Dendritic cell treated with granulocyte-macrophage colony-stimulating factor and Interleukin-4, amounts not matched to agents 40 ng/mL and 50 ng/mL, for 4 days (primary cell): ENCODE results near the gene RSPH1.

Source experiments
- H3K27ac Mint-ChIP-seq: one replicate; pipeline ENCODE4 v1.8.0; 2022; ENCODE audit warnings: mild to moderate bottlenecking, mixed read lengths
- H3K27me3 Mint-ChIP-seq: one replicate; pipeline ENCODE4 v1.8.0; 2022; ENCODE audit warnings: mild to moderate bottlenecking, mixed read lengths
- H3K36me3 Mint-ChIP-seq: one replicate; pipeline ENCODE4 v1.8.0; 2022; ENCODE audit warnings: low read depth, mixed read lengths
- H3K4me1 Mint-ChIP-seq: one replicate; pipeline ENCODE4 v1.8.0; 2022; ENCODE audit warnings: low read depth, mixed read lengths
- H3K4me3 Mint-ChIP-seq: one replicate; pipeline ENCODE4 v1.8.0; 2022; ENCODE audit warnings: mild to moderate bottlenecking, moderate library complexity, mixed read lengths
- H3K9me3 Mint-ChIP-seq: one replicate; pipeline ENCODE4 v1.8.0; 2022; ENCODE audit warnings: mixed read lengths
- intact Hi-C: fragments of 100-400 bp; cut with micrococcal nuclease; formaldehyde crosslinking; loops from one replicate; pipeline ENCODE4 v1.15.0; 2022

Gene RSPH1

DNA sequence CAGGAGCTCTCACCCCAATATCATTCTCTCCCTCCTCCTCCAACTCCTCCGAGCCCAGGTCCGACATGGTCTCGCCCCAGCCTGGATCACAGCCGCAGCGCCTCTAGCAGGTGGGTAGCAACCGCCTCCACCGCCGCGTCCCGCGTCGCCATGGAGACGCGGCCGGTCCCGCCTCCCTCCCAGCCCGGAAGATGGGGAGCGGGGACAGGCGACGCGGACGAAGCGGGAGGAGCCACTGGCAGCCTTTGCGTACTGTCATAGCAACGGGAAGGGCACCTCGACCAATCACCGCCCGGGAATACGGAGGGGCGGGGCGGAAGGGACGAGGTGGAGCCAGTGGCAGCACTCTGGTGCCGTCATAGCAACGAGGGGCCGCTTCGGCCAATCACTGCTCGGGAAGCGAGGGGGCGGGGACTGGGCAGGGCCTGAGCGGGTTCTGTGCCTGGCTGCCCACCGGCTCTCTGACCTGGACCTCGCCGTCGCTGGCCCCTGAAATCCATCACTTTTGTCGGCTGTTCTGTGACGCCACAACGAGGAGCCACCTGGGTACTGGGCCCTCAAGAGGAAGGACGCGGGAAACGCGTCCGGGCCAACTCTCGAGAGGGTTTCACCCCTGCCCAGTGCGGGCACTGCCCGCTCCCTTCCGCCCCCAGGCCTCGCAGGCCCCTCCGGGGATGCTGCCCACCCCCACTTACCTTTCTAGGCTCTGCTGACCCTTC is at the start of gene RSPH1:
Gene RSPH1 (minus strand): TSS at position 105 of the 719 bp plus-strand sequence. CDS start 38 bp downstream, at position 67.
- peaks cover 16% of the 10 kb centered on the region for H3K4me1 Mint-ChIP-seq
- H3K36me3 Mint-ChIP-seq = peaks cover 10% of the 10 kb centered on the region
- intact Hi-C loops = no loop called here
- no peaks in the 10 kb centered on the region for H3K9me3 Mint-ChIP-seq
- peaks cover 9% of the 10 kb centered on the region for H3K27me3 Mint-ChIP-seq
- H3K27ac Mint-ChIP-seq = peak within 1 kb of the TSS; percentile 82
- peak within 1 kb of the TSS; percentile 97 for H3K4me3 Mint-ChIP-seq

- no peak overlapping the region for H3K4me3 Mint-ChIP-seq
- H3K27me3 Mint-ChIP-seq = no peaks in the 10 kb centered on the region
- H3K27ac Mint-ChIP-seq = no peak overlapping the region
- intact Hi-C loops = no loop called here
- H3K36me3 Mint-ChIP-seq = peaks cover 97% of the 10 kb centered on the region
- no peaks in the 10 kb centered on the region for H3K4me1 Mint-ChIP-seq
- no peaks in the 10 kb centered on the region for H3K9me3 Mint-ChIP-seq
Measured at GRCh38 chr21:42545745-42546144, 49.7 kb upstream of the RSPH1 start.

- Mint-ChIP-seq H3K27me3 (no peaks in the 10 kb centered on the region), H3K4me1 (no peaks in the 10 kb centered on the region)
Measured at GRCh38 chr21:42545317-42545716, 49.3 kb upstream of the RSPH1 start.

DNA sequence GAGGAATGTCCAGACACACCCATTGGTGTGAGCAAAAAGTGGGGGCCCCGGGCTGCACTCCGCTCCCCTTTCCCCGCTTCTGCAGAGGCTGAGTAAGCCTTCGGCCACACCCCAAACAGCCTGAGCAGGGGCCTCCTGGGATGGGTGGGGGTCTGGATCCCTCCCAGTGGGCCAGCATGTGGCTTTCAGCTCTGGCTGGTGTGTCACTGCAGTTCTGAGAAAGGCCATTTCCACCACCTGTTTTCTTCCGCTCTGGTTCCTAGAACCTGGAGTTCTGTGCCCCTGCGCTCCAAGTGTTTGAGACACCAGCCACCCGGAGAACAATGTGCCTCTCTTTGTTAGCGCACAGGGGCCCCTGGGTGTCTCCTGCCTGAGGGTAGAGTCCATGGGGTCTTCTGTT is 48.5 kb upstream of the RSPH1 start:
- no peaks in the 10 kb centered on the region for H3K9me3 Mint-ChIP-seq
- peaks cover 96% of the 10 kb centered on the region for H3K36me3 Mint-ChIP-seq
- H3K27ac Mint-ChIP-seq = no peak overlapping the region
- no peaks in the 10 kb centered on the region for H3K27me3 Mint-ChIP-seq
- H3K4me1 Mint-ChIP-seq = no peaks in the 10 kb centered on the region
- intact Hi-C loops = no loop called here
- H3K4me3 Mint-ChIP-seq = no peak overlapping the region

More at GRCh38 chr21:42545317-42545716, 49.3 kb upstream of the RSPH1 start:
- no peak overlapping the region for H3K4me3 Mint-ChIP-seq
- H3K27ac Mint-ChIP-seq = no peak overlapping the region
- H3K36me3 Mint-ChIP-seq = peaks cover 96% of the 10 kb centered on the region
- intact Hi-C loops = no loop called here
- H3K9me3 Mint-ChIP-seq = no peaks in the 10 kb centered on the region

GRCh38 chr21:42543106-42543847 is 47.3 kb upstream of the RSPH1 start:
- Mint-ChIP-seq H3K27ac (no peak overlapping the region), H3K27me3 (no peaks in the 10 kb centered on the region), H3K36me3 (peaks cover 91% of the 10 kb centered on the region)

GRCh38 chr21:42542596-42542995 is 46.6 kb upstream of the RSPH1 start:
- Mint-ChIP-seq H3K9me3 (no peaks in the 10 kb centered on the region), H3K27me3 (no peaks in the 10 kb centered on the region), H3K4me1 (no peaks in the 10 kb centered on the region), H3K27ac (no peak overlapping the region), H3K4me3 (no peak overlapping the region), H3K36me3 (peaks cover 90% of the 10 kb centered on the region)
- intact Hi-C loops = no loop called here

More at GRCh38 chr21:42543106-42543847, 47.3 kb upstream of the RSPH1 start:
- Mint-ChIP-seq H3K9me3 (no peaks in the 10 kb centered on the region), H3K4me1 (no peaks in the 10 kb centered on the region), H3K4me3 (no peak overlapping the region)
- intact Hi-C loops = no loop called here

DNA sequence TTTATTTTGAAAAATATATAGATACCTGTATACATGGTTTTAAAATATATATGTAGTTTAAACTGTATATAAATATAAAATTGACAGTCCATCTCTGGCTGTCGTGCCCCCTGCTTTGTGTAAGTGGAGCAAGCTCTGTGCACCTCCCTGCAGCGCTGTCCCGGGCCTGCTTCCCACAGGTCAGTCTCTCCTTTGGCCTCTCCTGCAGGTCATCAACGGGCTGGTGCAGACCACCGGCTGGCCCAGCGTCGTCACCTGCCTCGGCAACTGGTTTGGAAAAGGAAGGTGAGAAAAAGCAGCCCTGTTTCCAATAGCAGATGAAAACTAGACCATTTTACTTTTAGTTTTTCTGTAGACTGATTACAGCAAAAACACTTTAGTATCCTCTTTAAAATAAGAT is 46.2 kb upstream of the RSPH1 start:
- intact Hi-C loops = no loop called here
- no peaks in the 10 kb centered on the region for H3K4me1 Mint-ChIP-seq
- H3K27me3 Mint-ChIP-seq = no peaks in the 10 kb centered on the region
- no peak overlapping the region for H3K4me3 Mint-ChIP-seq
- peaks cover 86% of the 10 kb centered on the region for H3K36me3 Mint-ChIP-seq
- H3K27ac Mint-ChIP-seq = no peak overlapping the region
- no peaks in the 10 kb centered on the region for H3K9me3 Mint-ChIP-seq

DNA sequence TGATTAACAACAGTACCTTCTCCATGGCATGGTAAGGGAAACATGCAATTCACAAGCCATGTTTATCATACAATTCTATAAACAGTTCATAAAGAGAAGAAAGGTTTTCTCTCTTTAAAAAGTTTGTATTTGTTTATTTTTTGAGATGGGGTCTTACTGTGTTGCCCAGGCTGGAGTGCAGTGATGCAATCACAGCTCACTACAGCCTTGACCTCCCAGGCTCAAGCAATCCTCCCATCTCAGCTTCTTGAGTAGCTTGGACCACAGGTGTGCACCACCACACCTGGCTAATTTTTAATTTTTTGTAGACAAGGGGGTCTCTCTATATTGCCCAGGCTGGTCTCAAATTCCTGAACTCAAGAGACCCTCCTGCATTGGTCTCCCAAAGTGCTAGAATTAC is 45.6 kb upstream of the RSPH1 start:
- H3K36me3 Mint-ChIP-seq = peaks cover 84% of the 10 kb centered on the region
- intact Hi-C loops = no loop called here
- H3K4me1 Mint-ChIP-seq = no peaks in the 10 kb centered on the region
- no peaks in the 10 kb centered on the region for H3K9me3 Mint-ChIP-seq
- H3K27me3 Mint-ChIP-seq = no peaks in the 10 kb centered on the region
- no peak overlapping the region for H3K4me3 Mint-ChIP-seq
- no peak overlapping the region for H3K27ac Mint-ChIP-seq

DNA sequence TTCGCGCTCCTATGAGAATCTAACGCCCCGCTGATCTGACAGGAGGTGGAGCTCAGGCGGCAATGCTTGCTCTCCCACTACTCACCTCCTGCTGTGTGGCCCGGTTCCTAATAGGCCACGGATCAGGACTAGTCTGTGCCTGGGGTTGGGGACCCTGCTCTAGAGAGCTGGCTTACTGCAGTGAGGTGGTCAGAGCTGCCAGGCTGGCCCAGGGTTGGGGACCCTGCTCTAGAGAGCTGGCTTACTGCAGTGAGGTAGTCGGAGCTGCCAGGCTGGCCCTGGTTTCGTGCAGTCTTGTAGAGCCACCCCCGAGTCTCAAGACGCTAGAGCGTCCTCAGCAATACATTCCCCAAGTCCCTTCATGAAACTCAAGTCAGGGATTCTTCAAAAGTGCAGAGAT is 45.1 kb upstream of the RSPH1 start:
- Mint-ChIP-seq H3K4me3 (no peak overlapping the region), H3K4me1 (no peaks in the 10 kb centered on the region), H3K27me3 (no peaks in the 10 kb centered on the region), H3K9me3 (no peaks in the 10 kb centered on the region), H3K27ac (no peak overlapping the region), H3K36me3 (peaks cover 84% of the 10 kb centered on the region)
- intact Hi-C loops = no loop called here

- Mint-ChIP-seq H3K27me3 (no peaks in the 10 kb centered on the region), H3K9me3 (no peaks in the 10 kb centered on the region), H3K4me1 (no peaks in the 10 kb centered on the region), H3K4me3 (no peak overlapping the region), H3K36me3 (peaks cover 84% of the 10 kb centered on the region), H3K27ac (no peak overlapping the region)
- intact Hi-C loops = no loop called here
Measured at GRCh38 chr21:42540396-42540795, 44.4 kb upstream of the RSPH1 start.

GRCh38 chr21:42539931-42540343 is 43.9 kb upstream of the RSPH1 start:
- Mint-ChIP-seq H3K9me3 (no peaks in the 10 kb centered on the region), H3K27ac (no peak overlapping the region), H3K27me3 (no peaks in the 10 kb centered on the region), H3K4me3 (no peak overlapping the region), H3K36me3 (peaks cover 80% of the 10 kb centered on the region), H3K4me1 (peaks cover 3% of the 10 kb centered on the region)
- intact Hi-C loops = no loop called here

- H3K4me3 Mint-ChIP-seq = no peak overlapping the region
- intact Hi-C loops = no loop called here
- H3K27ac Mint-ChIP-seq = no peak overlapping the region
- H3K36me3 Mint-ChIP-seq = peaks cover 74% of the 10 kb centered on the region
- H3K9me3 Mint-ChIP-seq = no peaks in the 10 kb centered on the region
- H3K27me3 Mint-ChIP-seq = no peaks in the 10 kb centered on the region
- H3K4me1 Mint-ChIP-seq = peaks cover 9% of the 10 kb centered on the region
Measured at GRCh38 chr21:42539342-42539741, 43.3 kb upstream of the RSPH1 start.

DNA sequence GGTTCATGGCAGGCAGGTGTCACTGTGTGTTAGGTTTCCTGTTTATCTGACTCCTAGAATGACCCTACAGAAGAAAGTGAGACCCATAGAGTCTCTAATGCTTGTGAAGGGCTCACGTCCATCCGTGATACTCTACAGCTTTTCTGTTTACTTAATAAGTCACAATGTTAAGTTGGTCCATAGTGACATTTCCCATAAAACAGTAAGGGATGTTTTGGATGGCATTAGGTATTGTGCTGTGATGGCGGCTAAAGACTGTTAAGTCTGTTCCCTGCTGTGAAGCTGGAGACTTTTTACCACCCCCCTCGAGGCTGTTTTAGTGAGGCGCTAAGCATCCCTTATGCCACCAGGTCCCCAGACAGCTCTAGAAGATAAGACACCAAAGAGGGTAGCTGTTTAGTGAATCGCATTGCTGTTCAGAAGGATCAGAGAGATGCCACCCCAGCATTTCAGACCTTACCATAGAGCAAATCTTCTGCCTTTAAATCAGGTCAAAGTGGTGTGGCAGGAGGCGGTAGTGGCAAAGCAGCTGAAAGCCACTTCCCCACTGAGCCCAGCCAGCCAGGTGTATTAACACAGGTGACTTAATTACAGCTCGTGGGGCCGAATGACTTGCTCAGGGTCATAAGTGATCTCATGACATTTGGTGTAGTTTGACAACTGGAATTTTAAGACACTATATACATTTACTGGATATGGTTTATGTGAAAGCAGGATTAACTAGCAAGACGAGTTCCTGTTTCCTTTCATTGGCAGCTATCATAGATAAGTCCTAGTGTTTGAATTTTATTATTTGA is 42.7 kb upstream of the RSPH1 start:
- H3K9me3 Mint-ChIP-seq = no peaks in the 10 kb centered on the region
- no peaks in the 10 kb centered on the region for H3K27me3 Mint-ChIP-seq
- intact Hi-C loops = no loop called here
- peaks cover 15% of the 10 kb centered on the region for H3K4me1 Mint-ChIP-seq
- no peak overlapping the region for H3K27ac Mint-ChIP-seq
- H3K4me3 Mint-ChIP-seq = no peak overlapping the region
- peaks cover 68% of the 10 kb centered on the region for H3K36me3 Mint-ChIP-seq
